Nephron progenitor cell (in vitro differentiated cells): ENCODE data around the gene PPM1K.

Experiments used
- DNase-seq: peaks from one replicate; pipeline ENCODE4 v3.0.0; 2021
- H3K27ac Mint-ChIP-seq: 2 replicates; pipeline ENCODE4 v1.8.0; 2021; ENCODE audit warnings: mild to moderate bottlenecking, moderate library complexity, mixed read lengths
- H3K27me3 Mint-ChIP-seq: 2 replicates; pipeline ENCODE4 v1.8.0; 2021; ENCODE audit warnings: mild to moderate bottlenecking, low read depth, mixed read lengths; ENCODE audit not compliant: poor library complexity
- H3K36me3 Mint-ChIP-seq: 2 replicates; pipeline ENCODE4 v1.8.0; 2021; ENCODE audit warnings: low read depth, mixed read lengths
- H3K4me1 Mint-ChIP-seq: 2 replicates; pipeline ENCODE4 v1.8.0; 2021; ENCODE audit warnings: mixed read lengths
- H3K4me3 Mint-ChIP-seq: 2 replicates; pipeline ENCODE4 v1.8.0; 2021; ENCODE audit warnings: mild to moderate bottlenecking, moderate library complexity, mixed read lengths
- H3K9me3 Mint-ChIP-seq: 2 replicates; pipeline ENCODE4 v1.8.0; 2021; ENCODE audit warnings: mild to moderate bottlenecking, moderate library complexity, mixed read lengths
- TF ChIP-seq, protein P1 (sequence below): fragments of 200-600 bp; sonication (generic); IDR thresholded peaks from 2 replicates; pipeline ENCODE4 v1.5.0; 2021; ENCODE audit warnings: antibody characterized with exemption

The PPM1K gene

DNA sequence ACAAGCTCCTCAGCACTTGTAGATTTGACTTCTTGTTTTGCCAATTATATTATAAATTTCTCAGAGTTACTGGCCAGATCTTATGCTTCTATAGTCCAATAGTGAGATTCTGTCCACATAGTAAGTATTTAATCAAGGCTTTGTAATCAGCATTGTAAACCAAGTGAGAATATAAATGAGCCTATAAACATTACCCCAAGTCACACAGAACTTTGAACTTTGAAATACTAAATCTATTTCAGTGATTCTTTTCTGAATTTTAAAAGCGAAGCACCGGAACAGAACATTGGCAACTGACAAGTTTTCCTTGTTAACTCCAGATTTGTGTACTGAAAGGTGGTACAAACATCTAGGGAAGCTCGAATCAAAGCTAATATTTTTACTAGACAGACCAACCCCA is 37.2 kb downstream of the PPM1K start:
- no peaks in the 10 kb centered on the region for H3K36me3 Mint-ChIP-seq

DNA sequence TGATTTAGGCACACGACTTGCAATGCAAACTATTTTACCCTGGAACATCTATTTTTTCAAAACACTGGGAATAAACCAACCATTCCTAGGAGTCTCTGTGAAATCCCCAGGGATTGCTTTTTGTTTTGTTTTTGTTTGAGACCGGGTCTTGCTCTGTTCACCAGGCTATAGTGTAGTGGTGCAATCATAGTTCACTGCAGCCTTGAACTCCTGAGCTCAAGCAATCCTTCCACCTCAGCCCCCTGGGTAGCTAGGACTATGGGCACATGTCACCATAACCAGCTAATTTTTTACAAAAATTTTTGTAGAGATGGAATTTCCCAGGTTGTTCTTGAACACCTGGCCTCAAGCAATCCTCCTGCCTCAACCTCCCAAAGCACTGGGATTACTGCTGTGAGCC is 37.8 kb downstream of the PPM1K start:
- Mint-ChIP-seq H3K9me3 (peaks cover 3% of the 10 kb centered on the region), H3K27me3 (no peaks in the 10 kb centered on the region), H3K27ac (no peak overlapping the region), H3K4me1 (peaks cover 8% of the 10 kb centered on the region), H3K4me3 (no peak overlapping the region), H3K36me3 (no peaks in the 10 kb centered on the region)
- TF ChIP-seq, protein P1, sequence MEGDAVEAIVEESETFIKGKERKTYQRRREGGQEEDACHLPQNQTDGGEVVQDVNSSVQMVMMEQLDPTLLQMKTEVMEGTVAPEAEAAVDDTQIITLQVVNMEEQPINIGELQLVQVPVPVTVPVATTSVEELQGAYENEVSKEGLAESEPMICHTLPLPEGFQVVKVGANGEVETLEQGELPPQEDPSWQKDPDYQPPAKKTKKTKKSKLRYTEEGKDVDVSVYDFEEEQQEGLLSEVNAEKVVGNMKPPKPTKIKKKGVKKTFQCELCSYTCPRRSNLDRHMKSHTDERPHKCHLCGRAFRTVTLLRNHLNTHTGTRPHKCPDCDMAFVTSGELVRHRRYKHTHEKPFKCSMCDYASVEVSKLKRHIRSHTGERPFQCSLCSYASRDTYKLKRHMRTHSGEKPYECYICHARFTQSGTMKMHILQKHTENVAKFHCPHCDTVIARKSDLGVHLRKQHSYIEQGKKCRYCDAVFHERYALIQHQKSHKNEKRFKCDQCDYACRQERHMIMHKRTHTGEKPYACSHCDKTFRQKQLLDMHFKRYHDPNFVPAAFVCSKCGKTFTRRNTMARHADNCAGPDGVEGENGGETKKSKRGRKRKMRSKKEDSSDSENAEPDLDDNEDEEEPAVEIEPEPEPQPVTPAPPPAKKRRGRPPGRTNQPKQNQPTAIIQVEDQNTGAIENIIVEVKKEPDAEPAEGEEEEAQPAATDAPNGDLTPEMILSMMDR, result no peak
- no peak for DNase-seq

More for the DNA sequence above, 37.2 kb downstream of the PPM1K start:
- Mint-ChIP-seq H3K9me3 (peaks cover 3% of the 10 kb centered on the region), H3K4me1 (peaks cover 6% of the 10 kb centered on the region), H3K4me3 (no peak overlapping the region), H3K27ac (no peak overlapping the region), H3K27me3 (no peaks in the 10 kb centered on the region)
- TF ChIP-seq, protein P1, result no peak
- no peak for DNase-seq

DNA sequence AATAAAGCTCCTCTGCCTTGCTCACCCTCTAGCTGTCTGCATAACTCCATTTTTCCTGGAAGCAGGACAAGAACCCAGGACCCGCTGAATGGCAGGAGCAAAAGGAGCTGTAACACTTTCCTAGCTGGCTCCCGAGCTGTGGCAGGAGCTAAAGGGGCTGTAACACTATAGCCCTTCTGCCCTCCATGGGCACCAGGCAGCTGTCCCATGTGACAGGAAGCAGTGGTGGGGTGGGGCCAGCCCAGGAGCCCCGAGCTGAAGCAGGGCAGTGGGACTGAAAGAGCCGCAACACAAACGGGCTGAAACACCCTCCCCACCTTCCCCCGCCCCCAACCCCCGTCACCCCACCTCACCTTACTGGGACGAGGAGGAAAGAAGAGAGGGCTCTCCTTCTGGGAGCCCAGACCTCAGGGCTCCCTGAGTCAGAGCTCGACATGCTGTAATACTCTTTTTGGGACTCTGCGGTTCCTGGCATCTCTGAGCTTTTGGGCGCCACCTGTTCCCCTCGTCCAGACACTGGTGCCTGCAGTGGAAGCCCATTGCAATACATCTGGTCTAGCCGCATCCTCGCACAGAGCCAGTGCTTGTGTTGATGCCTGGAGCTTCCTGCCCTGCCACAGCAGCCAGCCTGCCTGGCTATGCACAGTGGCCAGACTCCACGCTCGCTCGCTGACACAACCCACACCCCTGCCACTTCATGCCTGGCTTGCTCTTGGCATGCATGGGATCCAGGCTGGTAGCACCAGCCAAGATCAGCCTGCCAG is 39.4 kb downstream of the PPM1K start:
- Mint-ChIP-seq H3K27ac (no peak overlapping the region), H3K4me3 (no peak overlapping the region), H3K4me1 (peaks cover 12% of the 10 kb centered on the region), H3K27me3 (no peaks in the 10 kb centered on the region), H3K36me3 (no peaks in the 10 kb centered on the region), H3K9me3 (peaks cover 3% of the 10 kb centered on the region)
- DNase-seq, result no peak
- TF ChIP-seq, protein P1, result no peak

DNA sequence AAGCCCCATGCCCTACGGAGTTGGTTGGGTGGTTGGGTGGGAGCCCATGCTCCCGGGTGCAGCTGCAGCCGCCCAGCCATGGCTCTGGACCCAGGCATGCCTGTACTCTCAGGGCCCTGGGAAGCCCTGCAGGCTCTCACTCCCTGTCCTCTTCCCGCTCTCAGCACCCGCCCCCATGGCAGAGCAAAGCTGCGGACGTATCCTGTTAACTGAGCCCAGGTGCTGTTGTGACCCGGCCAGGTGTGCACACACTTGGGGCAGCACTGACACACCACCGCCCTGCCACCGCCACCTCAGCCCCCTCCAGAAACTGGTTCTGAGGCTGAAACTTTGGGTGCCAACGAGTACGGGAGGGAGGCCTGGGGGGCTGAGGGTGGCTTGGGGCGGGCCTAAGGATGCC is 40.3 kb downstream of the PPM1K start:
- no peak for DNase-seq
- Mint-ChIP-seq H3K36me3 (no peaks in the 10 kb centered on the region), H3K9me3 (peaks cover 3% of the 10 kb centered on the region), H3K4me1 (peaks cover 13% of the 10 kb centered on the region), H3K4me3 (no peak overlapping the region), H3K27me3 (peaks cover 4% of the 10 kb centered on the region), H3K27ac (no peak overlapping the region)
- TF ChIP-seq, protein P1, result no peak

DNA sequence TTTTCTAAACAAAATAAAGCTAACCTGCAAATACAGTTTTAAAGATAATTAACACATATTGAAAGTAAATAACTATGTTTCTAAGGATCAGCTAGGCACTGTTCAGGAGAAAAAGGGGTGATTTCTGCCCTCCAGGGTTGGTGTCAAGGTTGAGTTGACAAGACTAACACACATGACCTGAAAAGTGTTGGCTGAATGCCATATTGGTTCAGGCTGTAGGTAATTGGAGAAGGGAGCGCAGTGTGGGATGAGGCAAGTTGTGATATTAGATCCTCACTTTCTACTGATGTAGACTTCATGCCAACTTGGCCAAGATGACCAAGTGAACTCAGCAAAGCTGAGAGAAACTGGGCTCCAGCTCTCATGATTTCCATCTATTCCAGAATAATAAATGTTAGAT is 42.2 kb downstream of the PPM1K start:
- Mint-ChIP-seq H3K9me3 (peaks cover 8% of the 10 kb centered on the region), H3K4me1 (peaks cover 13% of the 10 kb centered on the region), H3K27ac (no peak overlapping the region), H3K4me3 (no peak overlapping the region), H3K27me3 (peaks cover 4% of the 10 kb centered on the region), H3K36me3 (no peaks in the 10 kb centered on the region)
- DNase-seq, result no peak
- TF ChIP-seq, protein P1, result no peak

DNA sequence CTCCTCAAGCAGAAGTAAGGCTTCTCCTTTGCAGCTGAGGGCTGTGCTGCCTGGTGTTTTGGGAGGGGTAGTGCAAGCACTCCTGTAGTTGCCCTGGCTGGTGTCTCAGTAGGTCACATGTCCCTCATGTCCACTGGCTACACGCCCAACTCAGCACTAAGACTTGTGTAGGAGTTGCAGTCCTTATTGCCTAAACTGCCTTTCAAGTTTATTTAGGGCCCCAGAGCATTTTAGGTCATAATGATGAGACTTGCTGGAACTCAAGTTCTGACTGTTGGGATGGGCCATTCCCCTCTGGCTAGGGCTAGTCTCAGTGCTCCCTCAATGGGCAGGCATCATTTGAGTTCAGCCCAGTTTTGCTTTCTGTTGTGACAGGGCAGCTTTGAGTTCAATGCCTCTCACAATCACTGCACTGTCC is 44.1 kb downstream of the PPM1K start:
- DNase-seq, result no peak

More for the DNA sequence above, 44.1 kb downstream of the PPM1K start:
- Mint-ChIP-seq H3K9me3 (peaks cover 15% of the 10 kb centered on the region), H3K27me3 (peaks cover 4% of the 10 kb centered on the region), H3K36me3 (no peaks in the 10 kb centered on the region), H3K27ac (no peak overlapping the region), H3K4me3 (no peak overlapping the region), H3K4me1 (peaks cover 13% of the 10 kb centered on the region)
- TF ChIP-seq, protein P1, result no peak
